ENCODE data around the gene BRD7.

The BRD7 gene

GRCh38 chr16:50318796-50319578 lies 49.8 kb downstream of the BRD7 start:
- H3K9ac ChIP-seq (ENCODE audit: low read length), result no peak overlapping the region

GRCh38 chr16:50316848-50317630 lies 51.7 kb downstream of the BRD7 start:
- Histone ChIP-seq H3K4me1 (ENCODE audit: control insufficient read depth, insufficient read depth, low read length) (no peaks in the 10 kb centered on the region; the same call in 1 of the 2 replicates), H3K36me3 (ENCODE audit: control insufficient read depth, insufficient read depth, low read length) (peaks cover 83% of the 10 kb centered on the region), H3K27ac (ENCODE audit: low read depth, low read length) (no peak overlapping the region), H3K9me3 (ENCODE audit: control insufficient read depth, insufficient read depth, low read depth, low read length) (no peaks in the 10 kb centered on the region), H3K9ac (ENCODE audit: low read length) (no peak overlapping the region), H3K4me3 (ENCODE audit: low read depth, low read length) (no peak overlapping the region), H3K27me3 (ENCODE audit: control insufficient read depth, insufficient read depth, low read length) (no peaks in the 10 kb centered on the region)

More at GRCh38 chr16:50318796-50319578, 49.8 kb downstream of the BRD7 start:
- Histone ChIP-seq H3K4me1 (ENCODE audit: control insufficient read depth, insufficient read depth, low read length) (no peaks in the 10 kb centered on the region; the same call in 1 of the 2 replicates), H3K27me3 (ENCODE audit: control insufficient read depth, insufficient read depth, low read length) (no peaks in the 10 kb centered on the region), H3K4me3 (ENCODE audit: low read depth, low read length) (no peak overlapping the region), H3K36me3 (ENCODE audit: control insufficient read depth, insufficient read depth, low read length) (peaks cover 97% of the 10 kb centered on the region), H3K27ac (ENCODE audit: low read depth, low read length) (no peak overlapping the region), H3K9me3 (ENCODE audit: control insufficient read depth, insufficient read depth, low read depth, low read length) (no peaks in the 10 kb centered on the region)

GRCh38 chr16:50316102-50316847 lies 52.5 kb downstream of the BRD7 start:
- Histone ChIP-seq H3K27ac (ENCODE audit: low read depth, low read length) (no peak overlapping the region), H3K4me1 (ENCODE audit: control insufficient read depth, insufficient read depth, low read length) (no peaks in the 10 kb centered on the region; the same call in 1 of the 2 replicates), H3K9ac (ENCODE audit: low read length) (no peak overlapping the region), H3K4me3 (ENCODE audit: low read depth, low read length) (no peak overlapping the region), H3K27me3 (ENCODE audit: control insufficient read depth, insufficient read depth, low read length) (no peaks in the 10 kb centered on the region), H3K36me3 (ENCODE audit: control insufficient read depth, insufficient read depth, low read length) (peaks cover 77% of the 10 kb centered on the region), H3K9me3 (ENCODE audit: control insufficient read depth, insufficient read depth, low read depth, low read length) (no peaks in the 10 kb centered on the region)

- H3K27me3 ChIP-seq (ENCODE audit: control insufficient read depth, insufficient read depth, low read length), result no peaks in the 10 kb centered on the region
- H3K9ac ChIP-seq (ENCODE audit: low read length), result no peak overlapping the region
- H3K36me3 ChIP-seq (ENCODE audit: control insufficient read depth, insufficient read depth, low read length), result peaks cover 69% of the 10 kb centered on the region
- no peaks in the 10 kb centered on the region for H3K9me3 ChIP-seq (ENCODE audit: control insufficient read depth, insufficient read depth, low read depth, low read length)
- no peaks in the 10 kb centered on the region; the same call in 1 of the 2 replicates for H3K4me1 ChIP-seq (ENCODE audit: control insufficient read depth, insufficient read depth, low read length)
- H3K27ac ChIP-seq (ENCODE audit: low read depth, low read length), result no peak overlapping the region
- no peak overlapping the region for H3K4me3 ChIP-seq (ENCODE audit: low read depth, low read length)
Measured at GRCh38 chr16:50315346-50315997, 53.3 kb downstream of the BRD7 start.

GRCh38 chr16:50314665-50315064 lies 54.1 kb downstream of the BRD7 start:
- Histone ChIP-seq H3K4me1 (ENCODE audit: control insufficient read depth, insufficient read depth, low read length) (no peaks in the 10 kb centered on the region; the same call in 1 of the 2 replicates), H3K9me3 (ENCODE audit: control insufficient read depth, insufficient read depth, low read depth, low read length) (no peaks in the 10 kb centered on the region), H3K4me3 (ENCODE audit: low read depth, low read length) (no peak overlapping the region), H3K27me3 (ENCODE audit: control insufficient read depth, insufficient read depth, low read length) (no peaks in the 10 kb centered on the region), H3K36me3 (ENCODE audit: control insufficient read depth, insufficient read depth, low read length) (peaks cover 61% of the 10 kb centered on the region), H3K9ac (ENCODE audit: low read length) (no peak overlapping the region), H3K27ac (ENCODE audit: low read depth, low read length) (no peak overlapping the region)

- Histone ChIP-seq H3K9ac (ENCODE audit: low read length) (peak overlapping the region; percentile 13), H3K4me1 (ENCODE audit: control insufficient read depth, insufficient read depth, low read length) (no peaks in the 10 kb centered on the region; the same call in 1 of the 2 replicates), H3K36me3 (ENCODE audit: control insufficient read depth, insufficient read depth, low read length) (peaks cover 53% of the 10 kb centered on the region), H3K27ac (ENCODE audit: low read depth, low read length) (0 out of 2 replicates have a peak overlapping the region, but pooled peaks have one; percentile 40), H3K9me3 (ENCODE audit: control insufficient read depth, insufficient read depth, low read depth, low read length) (no peaks in the 10 kb centered on the region), H3K27me3 (ENCODE audit: control insufficient read depth, insufficient read depth, low read length) (no peaks in the 10 kb centered on the region), H3K4me3 (ENCODE audit: low read depth, low read length) (no peak overlapping the region)
Measured at GRCh38 chr16:50313596-50314478, 55.0 kb downstream of the BRD7 start.

- Histone ChIP-seq H3K4me1 (ENCODE audit: control insufficient read depth, insufficient read depth, low read length) (no peaks in the 10 kb centered on the region; the same call in 1 of the 2 replicates), H3K9me3 (ENCODE audit: control insufficient read depth, insufficient read depth, low read depth, low read length) (no peaks in the 10 kb centered on the region), H3K9ac (ENCODE audit: low read length) (no peak overlapping the region), H3K27ac (ENCODE audit: low read depth, low read length) (no peak overlapping the region), H3K36me3 (ENCODE audit: control insufficient read depth, insufficient read depth, low read length) (peaks cover 35% of the 10 kb centered on the region), H3K27me3 (ENCODE audit: control insufficient read depth, insufficient read depth, low read length) (no peaks in the 10 kb centered on the region), H3K4me3 (ENCODE audit: low read depth, low read length) (no peak overlapping the region)
Measured at GRCh38 chr16:50311891-50312501, 56.8 kb downstream of the BRD7 start.

GRCh38 chr16:50311134-50311528 lies 57.7 kb downstream of the BRD7 start:
- Histone ChIP-seq H3K36me3 (ENCODE audit: control insufficient read depth, insufficient read depth, low read length) (peaks cover 26% of the 10 kb centered on the region), H3K9me3 (ENCODE audit: control insufficient read depth, insufficient read depth, low read depth, low read length) (no peaks in the 10 kb centered on the region), H3K4me3 (ENCODE audit: low read depth, low read length) (no peak overlapping the region), H3K27ac (ENCODE audit: low read depth, low read length) (no peak overlapping the region), H3K27me3 (ENCODE audit: control insufficient read depth, insufficient read depth, low read length) (no peaks in the 10 kb centered on the region), H3K4me1 (ENCODE audit: control insufficient read depth, insufficient read depth, low read length) (no peaks in the 10 kb centered on the region; the same call in 1 of the 2 replicates), H3K9ac (ENCODE audit: low read length) (no peak overlapping the region)

GRCh38 chr16:50310308-50311133 lies 58.3 kb downstream of the BRD7 start:
- H3K9ac ChIP-seq (ENCODE audit: low read length), result no peak overlapping the region
- H3K9me3 ChIP-seq (ENCODE audit: control insufficient read depth, insufficient read depth, low read depth, low read length), result no peaks in the 10 kb centered on the region
- H3K27me3 ChIP-seq (ENCODE audit: control insufficient read depth, insufficient read depth, low read length), result no peaks in the 10 kb centered on the region
- no peaks in the 10 kb centered on the region; the same call in 1 of the 2 replicates for H3K4me1 ChIP-seq (ENCODE audit: control insufficient read depth, insufficient read depth, low read length)
- no peak overlapping the region for H3K27ac ChIP-seq (ENCODE audit: low read depth, low read length)
- H3K4me3 ChIP-seq (ENCODE audit: low read depth, low read length), result no peak overlapping the region
- H3K36me3 ChIP-seq (ENCODE audit: control insufficient read depth, insufficient read depth, low read length), result peaks cover 20% of the 10 kb centered on the region
